ENCODE measurements around the gene SLC27A6.

DNA sequence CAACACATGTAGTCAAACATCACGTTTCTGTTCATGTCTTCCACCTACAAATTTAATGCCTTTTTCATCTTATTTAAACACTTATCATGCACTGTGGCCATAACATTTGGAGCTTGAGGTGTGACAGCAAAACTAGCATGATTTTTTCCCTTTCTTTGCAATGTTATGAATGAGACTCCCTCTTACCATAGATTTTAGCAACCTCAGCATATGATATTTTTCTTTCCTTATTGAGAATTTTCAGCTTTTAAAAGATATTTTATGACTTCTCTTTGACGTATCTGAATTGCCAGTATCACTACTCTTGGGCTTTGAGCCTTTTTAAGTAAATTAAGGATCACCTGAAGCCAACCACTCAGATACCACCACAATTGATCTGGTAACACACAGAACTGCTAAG is 96.6 kb downstream of the SLC27A6 start:
- TF ChIP-seq, protein P1, sequence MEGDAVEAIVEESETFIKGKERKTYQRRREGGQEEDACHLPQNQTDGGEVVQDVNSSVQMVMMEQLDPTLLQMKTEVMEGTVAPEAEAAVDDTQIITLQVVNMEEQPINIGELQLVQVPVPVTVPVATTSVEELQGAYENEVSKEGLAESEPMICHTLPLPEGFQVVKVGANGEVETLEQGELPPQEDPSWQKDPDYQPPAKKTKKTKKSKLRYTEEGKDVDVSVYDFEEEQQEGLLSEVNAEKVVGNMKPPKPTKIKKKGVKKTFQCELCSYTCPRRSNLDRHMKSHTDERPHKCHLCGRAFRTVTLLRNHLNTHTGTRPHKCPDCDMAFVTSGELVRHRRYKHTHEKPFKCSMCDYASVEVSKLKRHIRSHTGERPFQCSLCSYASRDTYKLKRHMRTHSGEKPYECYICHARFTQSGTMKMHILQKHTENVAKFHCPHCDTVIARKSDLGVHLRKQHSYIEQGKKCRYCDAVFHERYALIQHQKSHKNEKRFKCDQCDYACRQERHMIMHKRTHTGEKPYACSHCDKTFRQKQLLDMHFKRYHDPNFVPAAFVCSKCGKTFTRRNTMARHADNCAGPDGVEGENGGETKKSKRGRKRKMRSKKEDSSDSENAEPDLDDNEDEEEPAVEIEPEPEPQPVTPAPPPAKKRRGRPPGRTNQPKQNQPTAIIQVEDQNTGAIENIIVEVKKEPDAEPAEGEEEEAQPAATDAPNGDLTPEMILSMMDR (IDR thresholded peaks at IDR 0.05): no peak
- TF ChIP-seq POLR2A (IDR thresholded peaks at IDR 0.05): no peak

Data from tibial nerve (tissue), 3 donors.